Glutamatergic neuron (in vitro differentiated cells): ENCODE data around the gene NEGR1. TPM values are rescaled to one million over a fixed set of nuclear protein-coding genes. Genes with fewer than 3 reads are reported as not detected.

Experiments used
- DNase-seq: peaks from one replicate; pipeline ENCODE4 v3.0.0; 2022
- H3K27ac Mint-ChIP-seq: one replicate; pipeline ENCODE4 v1.8.0; 2020; ENCODE audit warnings: mild to moderate bottlenecking, mixed read lengths, inconsistent platforms; ENCODE audit not compliant: unreplicated experiment
- H3K27me3 Mint-ChIP-seq: one replicate; pipeline ENCODE4 v1.8.0; 2020; ENCODE audit warnings: mild to moderate bottlenecking, moderate library complexity, mixed read lengths, inconsistent platforms; ENCODE audit not compliant: unreplicated experiment
- H3K36me3 Mint-ChIP-seq: one replicate; pipeline ENCODE4 v1.8.0; 2020; ENCODE audit warnings: mild to moderate bottlenecking, mixed read lengths, inconsistent platforms; ENCODE audit not compliant: unreplicated experiment
- H3K4me1 Mint-ChIP-seq: one replicate; pipeline ENCODE4 v1.8.0; 2020; ENCODE audit warnings: mild to moderate bottlenecking, low read depth, mixed read lengths, inconsistent platforms; ENCODE audit not compliant: unreplicated experiment
- H3K4me3 Mint-ChIP-seq: one replicate; pipeline ENCODE4 v1.8.0; 2020; ENCODE audit warnings: mild to moderate bottlenecking, mixed read lengths, inconsistent platforms; ENCODE audit not compliant: unreplicated experiment
- H3K9me3 Mint-ChIP-seq: one replicate; pipeline ENCODE4 v1.8.0; 2020; ENCODE audit warnings: mild to moderate bottlenecking, moderate library complexity, mixed read lengths, inconsistent platforms; ENCODE audit not compliant: unreplicated experiment
- CTCF ChIP-seq: fragments of 200-600 bp; sonication (generic); IDR thresholded peaks from one replicate; pipeline ENCODE4 v1.5.0; 2021; ENCODE audit not compliant: partially characterized antibody, unreplicated experiment
- total RNA-seq: library from RNA; stranded (reverse); fragmentation: NEBNext Ultra II Directional; extraction: Animal tissue kit (Norgen Biotek cat#: 25700); gene quantifications from one replicate; pipeline ENCODE4 v1.2.1, GENCODE V29; 2021; ENCODE audit not compliant: unreplicated experiment

Gene NEGR1
- total RNA-seq, 1 donor from 2014 or later = 0.51 TPM

- H3K27me3 Mint-ChIP-seq = no peaks in the 10 kb centered on the region
- no peaks in the 10 kb centered on the region for H3K9me3 Mint-ChIP-seq
- no peaks in the 10 kb centered on the region for H3K36me3 Mint-ChIP-seq
- no peak for TF ChIP-seq CTCF
- H3K27ac Mint-ChIP-seq = no peak overlapping the region
- no peak for DNase-seq
- H3K4me1 Mint-ChIP-seq = no peaks in the 10 kb centered on the region
- H3K4me3 Mint-ChIP-seq = no peak overlapping the region
These were observed 683.0 kb downstream of the NEGR1 start for GRCh38 chr1:71599306-71599705.

DNA sequence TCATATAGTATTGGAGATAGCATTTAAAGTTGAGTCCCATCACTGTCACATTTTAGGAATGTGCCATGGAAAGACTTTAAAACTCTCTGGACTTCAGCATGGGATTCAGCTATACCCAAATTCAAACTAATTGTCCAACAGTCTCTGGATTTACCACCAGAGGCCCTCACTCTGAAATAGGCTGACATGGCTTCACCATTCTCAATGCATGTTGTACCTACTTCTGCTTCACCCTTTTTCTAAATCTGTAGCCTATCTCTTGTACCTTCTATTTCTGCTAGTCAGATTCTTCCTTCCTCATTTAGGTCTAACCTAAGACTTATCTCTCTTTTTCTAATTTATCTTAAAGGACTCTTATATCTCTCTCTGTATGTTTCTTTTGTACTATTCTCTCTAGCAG lies 688.8 kb downstream of the NEGR1 start:
- H3K27me3 Mint-ChIP-seq = no peaks in the 10 kb centered on the region
- H3K36me3 Mint-ChIP-seq = no peaks in the 10 kb centered on the region
- no peak overlapping the region for H3K4me3 Mint-ChIP-seq
- no peaks in the 10 kb centered on the region for H3K9me3 Mint-ChIP-seq
- H3K27ac Mint-ChIP-seq = no peak overlapping the region
- peak; percentile 22 for TF ChIP-seq CTCF
- no peaks in the 10 kb centered on the region for H3K4me1 Mint-ChIP-seq
- DNase-seq = no peak

DNA sequence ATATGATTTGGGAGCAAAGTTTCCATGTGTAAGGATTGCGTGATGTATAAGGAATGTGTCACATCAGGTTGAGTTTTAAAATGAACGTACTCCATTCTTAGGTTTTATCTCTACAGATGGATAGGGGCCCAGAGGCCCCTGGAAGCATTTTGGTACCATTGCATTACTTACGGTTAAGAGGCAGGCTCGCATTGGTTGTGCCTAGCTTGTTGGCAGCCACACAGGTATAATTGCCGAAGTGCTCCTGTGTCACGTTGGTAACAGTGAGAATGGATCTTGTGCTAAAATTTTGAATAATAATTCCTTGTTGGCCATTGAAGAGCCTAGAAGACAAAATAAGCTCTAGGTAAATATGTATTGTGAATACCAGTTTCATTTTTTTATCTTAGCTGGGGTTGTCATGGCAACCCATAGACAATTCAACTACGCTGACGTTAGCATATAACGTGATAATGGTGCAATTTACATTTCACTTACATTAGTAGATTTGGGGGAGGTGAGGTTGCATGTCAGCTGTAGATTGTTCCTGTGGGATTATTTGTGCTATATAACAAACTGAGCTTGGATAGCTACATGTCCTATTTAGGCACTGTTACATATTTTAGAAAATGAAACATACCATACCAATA lies 689.6 kb downstream of the NEGR1 start:
- no peaks in the 10 kb centered on the region for H3K36me3 Mint-ChIP-seq
- no peaks in the 10 kb centered on the region for H3K9me3 Mint-ChIP-seq
- H3K27ac Mint-ChIP-seq = no peak overlapping the region
- no peak for DNase-seq
- H3K4me1 Mint-ChIP-seq = no peaks in the 10 kb centered on the region
- H3K27me3 Mint-ChIP-seq = no peaks in the 10 kb centered on the region
- no peak overlapping the region for H3K4me3 Mint-ChIP-seq
- no peak for TF ChIP-seq CTCF

DNA sequence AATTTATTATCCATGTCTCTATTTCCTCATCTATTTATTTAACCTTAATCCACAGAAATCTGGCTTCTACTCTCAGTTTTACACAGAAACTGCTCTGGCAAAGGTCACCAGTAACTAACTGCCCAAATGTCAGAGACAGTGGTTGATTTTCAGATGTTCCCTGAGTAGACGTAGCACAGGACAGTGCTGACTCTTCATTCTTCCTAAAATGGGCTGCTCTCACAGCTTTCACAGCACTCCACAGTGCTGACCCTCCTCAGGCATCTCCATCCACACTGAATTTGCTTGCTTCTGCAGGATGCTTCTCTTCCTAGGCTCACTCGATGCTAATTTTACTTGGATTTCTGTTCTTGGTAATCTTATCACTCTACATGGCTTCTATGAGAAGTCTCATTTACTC lies 693.3 kb downstream of the NEGR1 start:
- H3K27me3 Mint-ChIP-seq = no peaks in the 10 kb centered on the region
- no peak for TF ChIP-seq CTCF
- no peak for DNase-seq
- no peak overlapping the region for H3K4me3 Mint-ChIP-seq
- H3K4me1 Mint-ChIP-seq = no peaks in the 10 kb centered on the region
- H3K36me3 Mint-ChIP-seq = no peaks in the 10 kb centered on the region
- no peaks in the 10 kb centered on the region for H3K9me3 Mint-ChIP-seq
- no peak overlapping the region for H3K27ac Mint-ChIP-seq

GRCh38 chr1:71587961-71588360 lies 694.4 kb downstream of the NEGR1 start:
- H3K27me3 Mint-ChIP-seq = no peaks in the 10 kb centered on the region
- TF ChIP-seq CTCF = no peak
- H3K36me3 Mint-ChIP-seq = no peaks in the 10 kb centered on the region
- no peak overlapping the region for H3K27ac Mint-ChIP-seq
- H3K9me3 Mint-ChIP-seq = no peaks in the 10 kb centered on the region
- H3K4me3 Mint-ChIP-seq = no peak overlapping the region
- H3K4me1 Mint-ChIP-seq = no peaks in the 10 kb centered on the region
- no peak for DNase-seq
